Epidermal melanocyte (primary cell): ENCODE measurements around the gene ATXN10.

Experiments
- DNase-seq: peaks from one replicate; pipeline ENCODE4 v3.0.0; 2011; ENCODE audit warnings: low spot score; ENCODE audit not compliant: insufficient read length

ATXN10 gene

DNA sequence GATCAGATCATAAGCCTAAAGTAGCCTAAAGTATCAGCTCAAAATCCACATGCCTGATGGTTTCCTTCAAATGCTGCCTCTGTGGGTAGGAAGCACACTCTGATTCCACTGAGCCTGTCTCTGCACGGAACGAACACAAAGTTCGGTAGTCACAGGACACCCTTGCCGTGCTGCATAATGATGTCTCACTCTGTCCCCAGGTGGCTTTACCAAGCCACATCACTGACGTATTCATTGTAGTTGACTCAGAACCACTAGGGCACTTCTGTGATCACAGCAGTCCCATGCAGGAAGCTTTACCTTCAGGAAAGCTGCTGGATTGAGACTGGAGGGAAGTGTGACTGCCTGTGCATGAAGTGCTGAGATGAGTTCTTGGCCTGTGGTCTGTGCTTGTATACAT lies 147.7 kb downstream of the ATXN10 start:
- no peak for DNase-seq

DNA sequence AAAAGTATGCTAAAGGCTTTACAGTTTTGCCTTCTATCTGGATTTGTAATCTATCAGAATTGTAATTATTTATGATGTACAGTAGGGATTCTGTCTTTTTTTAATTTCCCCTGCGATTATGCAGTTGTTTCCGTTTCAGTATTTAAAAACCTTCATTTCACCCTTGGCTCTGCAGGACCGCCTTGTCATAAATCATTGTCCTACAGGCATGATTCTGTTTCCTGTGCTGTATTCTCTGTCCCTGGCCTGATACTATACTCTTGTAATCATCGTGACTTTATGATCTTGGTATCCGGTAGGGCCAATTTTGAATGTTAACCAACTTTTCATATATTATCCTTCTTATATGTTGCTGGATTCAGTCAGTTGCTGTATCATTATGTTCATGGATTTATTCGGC lies 151.7 kb downstream of the ATXN10 start:
- DNase-seq: no peak

DNA sequence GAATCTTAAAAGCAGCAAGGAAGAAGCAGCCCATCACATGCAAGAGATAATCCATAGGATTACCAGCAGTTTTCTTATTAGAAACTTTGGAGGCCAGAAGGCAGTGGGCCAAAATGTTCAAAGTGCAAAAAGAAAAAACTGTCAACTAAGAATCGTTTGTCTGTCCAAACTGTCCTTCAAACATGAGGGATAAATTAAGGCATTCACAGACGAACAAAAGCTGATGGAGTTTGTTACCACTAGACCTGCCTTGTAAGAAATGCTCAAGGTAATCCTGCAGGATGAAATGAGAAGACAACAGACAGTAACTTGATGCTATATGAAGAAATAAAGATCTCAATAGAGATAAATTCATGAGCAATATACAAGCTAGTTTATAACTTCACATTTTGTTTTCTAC lies 154.9 kb downstream of the ATXN10 start:
- DNase-seq: no peak

DNA sequence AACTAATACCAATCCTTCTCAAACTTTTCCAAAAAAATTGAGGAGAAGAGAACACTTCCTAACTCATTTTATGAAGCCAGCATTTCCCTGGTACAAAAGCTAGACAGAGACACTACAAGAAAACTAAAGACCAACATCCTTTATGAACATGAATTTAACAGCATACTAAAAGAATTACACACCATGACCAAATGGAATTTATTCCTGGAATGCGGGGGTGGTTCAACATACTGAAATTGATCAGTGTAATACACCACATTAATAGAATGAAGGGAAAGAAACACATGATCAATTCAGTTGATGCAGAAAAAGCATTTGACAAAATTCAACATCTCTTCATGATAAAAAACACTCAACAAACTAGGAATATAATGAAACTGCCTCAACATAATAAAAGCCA lies 157.2 kb downstream of the ATXN10 start:
- no peak for DNase-seq

DNA sequence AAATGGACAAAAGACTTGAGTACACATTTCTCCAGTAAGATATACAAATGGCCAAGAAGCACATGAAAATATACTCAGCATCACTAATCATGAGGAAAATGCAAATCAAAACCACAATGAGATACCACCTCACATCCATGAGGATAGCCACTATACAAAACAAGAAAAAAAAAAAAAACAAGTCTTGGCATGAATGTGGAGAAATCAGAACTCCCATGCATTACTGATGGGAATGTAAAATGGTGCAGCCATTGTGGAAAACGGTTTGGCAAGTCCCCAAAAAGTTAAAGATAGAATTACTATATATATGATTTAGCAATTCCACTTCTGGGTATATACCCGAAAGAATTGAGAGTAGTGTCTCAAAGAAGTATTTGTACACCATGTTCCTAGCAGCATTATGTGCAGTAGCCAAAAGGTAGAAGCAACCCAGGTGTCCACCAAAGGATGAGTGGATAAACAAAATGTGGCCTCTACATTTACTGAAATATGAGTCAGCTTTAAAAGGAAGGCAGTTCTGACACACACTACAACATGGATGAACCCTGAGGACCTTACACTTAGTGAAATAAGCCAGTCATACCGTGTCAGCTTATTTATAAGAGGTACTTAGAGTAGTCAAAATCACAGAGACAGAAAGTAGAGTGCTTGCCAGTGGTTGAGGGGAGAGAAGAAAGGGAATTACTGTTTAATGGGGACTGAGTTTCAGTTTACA lies 159.1 kb downstream of the ATXN10 start:
- DNase-seq: no peak

- DNase-seq: no peak
Observed at GRCh38 chr22:45831394-45831793, 159.8 kb downstream of the ATXN10 start.

GRCh38 chr22:45832180-45832579 lies 160.5 kb downstream of the ATXN10 start:
- no peak for DNase-seq

GRCh38 chr22:45832959-45833580 lies 161.4 kb downstream of the ATXN10 start:
- DNase-seq: no peak

DNA sequence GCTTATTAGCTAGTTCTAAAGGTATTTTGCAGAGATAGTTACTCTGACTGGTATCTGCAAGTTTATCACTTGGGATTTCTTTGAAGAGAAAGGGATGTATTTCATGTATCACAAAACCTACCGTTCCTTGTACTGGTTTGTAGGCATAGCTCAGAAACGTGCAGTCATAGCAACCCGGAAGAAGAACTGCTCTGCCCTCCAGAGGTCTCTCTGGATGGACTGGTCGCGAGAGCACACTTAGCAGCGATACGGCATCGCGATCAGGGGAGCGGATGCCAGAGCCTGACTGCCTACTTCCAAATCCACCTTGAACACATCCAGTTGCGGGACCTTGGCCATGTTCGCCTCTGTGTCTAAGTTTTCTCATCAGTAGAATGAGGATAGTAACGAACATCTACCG lies 162.0 kb downstream of the ATXN10 start:
- no peak for DNase-seq

DNA sequence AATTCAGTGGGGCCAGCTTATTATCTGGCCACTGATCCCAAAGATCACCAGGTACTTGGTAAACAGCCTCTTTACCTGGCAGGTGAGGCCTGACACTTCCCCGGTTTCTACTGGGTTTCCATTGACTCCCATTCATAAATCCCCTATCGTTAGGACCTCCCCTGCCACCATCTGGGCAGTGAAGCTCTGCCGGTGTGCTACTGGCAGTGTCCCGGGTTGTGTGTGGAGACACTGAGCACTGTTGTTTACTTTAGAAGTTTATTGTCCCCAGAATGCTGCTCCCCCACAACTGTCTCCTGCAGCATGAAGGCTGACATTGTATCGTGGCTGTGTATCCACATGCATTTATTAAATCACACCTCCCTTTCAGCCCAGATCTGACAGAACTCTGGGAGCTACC lies 162.6 kb downstream of the ATXN10 start:
- DNase-seq: no peak

- no peak for DNase-seq
Observed at GRCh38 chr22:45834795-45835194, 163.2 kb downstream of the ATXN10 start.

GRCh38 chr22:45836418-45837169 lies 165.0 kb downstream of the ATXN10 start:
- DNase-seq: no peak

- no peak for DNase-seq
Observed at GRCh38 chr22:45837508-45837907, 165.9 kb downstream of the ATXN10 start.

- no peak for DNase-seq
Observed at GRCh38 chr22:45838305-45838887, 166.8 kb downstream of the ATXN10 start.

- no peak for DNase-seq
Observed at GRCh38 chr22:45840483-45840882, 168.8 kb downstream of the ATXN10 start.

GRCh38 chr22:45842291-45842991 lies 170.8 kb downstream of the ATXN10 start:
- no peak for DNase-seq

GRCh38 chr22:45843031-45843430 lies 171.4 kb downstream of the ATXN10 start:
- DNase-seq: no peak

- no peak for DNase-seq
Observed at GRCh38 chr22:45843986-45844385, 172.4 kb downstream of the ATXN10 start.

DNA sequence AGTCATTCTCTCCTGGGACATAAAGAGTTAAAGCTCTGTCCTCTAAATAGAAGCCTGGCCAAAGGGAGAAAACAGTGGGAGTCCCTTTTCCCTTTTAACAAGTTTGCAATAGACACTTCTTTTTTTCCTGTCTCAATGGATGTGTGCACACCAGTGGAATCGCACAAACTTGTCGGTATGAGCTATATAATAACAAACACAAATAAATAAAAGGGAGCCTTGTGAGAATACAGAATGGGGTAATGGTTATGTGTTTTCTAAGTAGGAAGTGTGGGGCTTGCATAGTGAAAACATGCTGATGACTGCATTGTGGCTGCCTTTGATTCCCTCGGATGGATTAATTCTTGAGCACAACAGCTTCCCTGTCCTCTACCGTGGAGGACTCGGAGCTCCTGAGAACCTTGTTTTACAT lies 173.4 kb downstream of the ATXN10 start:
- no peak for DNase-seq

DNA sequence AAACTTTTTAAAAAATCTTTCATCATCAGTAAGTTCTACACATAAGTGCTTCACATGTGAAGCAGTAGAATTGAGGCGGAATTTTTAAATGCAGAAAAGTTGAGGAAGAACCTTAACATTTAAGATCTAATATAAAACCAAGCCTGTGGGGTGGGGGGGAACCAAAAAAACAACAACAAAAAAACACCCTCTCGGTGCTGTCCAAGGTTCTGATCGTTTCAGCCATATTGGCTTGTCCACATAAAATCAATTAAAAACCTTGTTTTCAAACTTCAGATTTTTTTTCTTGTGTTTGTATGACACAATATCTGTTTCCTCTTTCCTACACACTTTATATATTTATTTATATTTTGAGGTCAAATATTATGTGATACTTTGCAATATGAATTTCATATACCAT lies 175.3 kb downstream of the ATXN10 start:
- no peak for DNase-seq

DNA sequence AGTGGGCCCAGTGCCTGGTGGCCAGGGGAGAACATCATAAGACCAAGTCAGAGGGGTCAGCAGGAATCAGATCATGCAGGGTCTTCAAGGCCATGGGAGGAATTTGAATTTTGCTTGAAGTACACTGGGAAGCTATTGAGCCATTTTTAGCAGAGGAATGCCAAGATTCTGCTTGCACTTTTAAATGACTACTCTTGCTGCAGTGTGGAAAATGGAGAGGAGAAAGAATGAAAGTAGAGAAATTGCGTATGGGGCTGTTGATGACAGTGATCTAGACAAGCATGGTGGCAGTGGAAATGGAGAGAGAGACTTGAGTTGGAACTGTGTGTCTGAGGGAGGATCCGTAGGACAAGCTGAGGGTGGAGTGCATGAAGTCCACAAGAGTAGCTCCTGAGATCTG lies 177.3 kb downstream of the ATXN10 start:
- no peak for DNase-seq

DNA sequence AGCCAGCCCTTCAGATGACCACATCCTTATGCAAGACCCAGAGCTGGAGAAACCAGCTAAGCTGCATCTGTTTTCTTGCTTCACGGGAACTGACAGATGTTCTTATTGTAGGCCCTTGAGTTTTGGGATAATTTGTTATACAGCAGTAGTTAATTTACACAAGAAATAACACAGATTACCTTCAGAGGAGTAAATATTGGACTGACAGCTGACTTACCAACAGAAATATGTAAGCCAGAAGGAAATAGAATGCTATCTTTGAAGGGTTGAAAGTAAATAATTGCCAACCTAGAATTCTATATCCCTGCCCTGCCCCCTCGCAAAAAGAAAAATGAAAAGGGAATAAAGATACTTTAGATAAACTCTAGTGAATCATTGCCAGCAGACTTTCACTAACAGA lies 181.2 kb downstream of the ATXN10 start:
- DNase-seq: no peak
